ENCODE results near the gene TSPAN1.

- TF ChIP-seq, protein P1, sequence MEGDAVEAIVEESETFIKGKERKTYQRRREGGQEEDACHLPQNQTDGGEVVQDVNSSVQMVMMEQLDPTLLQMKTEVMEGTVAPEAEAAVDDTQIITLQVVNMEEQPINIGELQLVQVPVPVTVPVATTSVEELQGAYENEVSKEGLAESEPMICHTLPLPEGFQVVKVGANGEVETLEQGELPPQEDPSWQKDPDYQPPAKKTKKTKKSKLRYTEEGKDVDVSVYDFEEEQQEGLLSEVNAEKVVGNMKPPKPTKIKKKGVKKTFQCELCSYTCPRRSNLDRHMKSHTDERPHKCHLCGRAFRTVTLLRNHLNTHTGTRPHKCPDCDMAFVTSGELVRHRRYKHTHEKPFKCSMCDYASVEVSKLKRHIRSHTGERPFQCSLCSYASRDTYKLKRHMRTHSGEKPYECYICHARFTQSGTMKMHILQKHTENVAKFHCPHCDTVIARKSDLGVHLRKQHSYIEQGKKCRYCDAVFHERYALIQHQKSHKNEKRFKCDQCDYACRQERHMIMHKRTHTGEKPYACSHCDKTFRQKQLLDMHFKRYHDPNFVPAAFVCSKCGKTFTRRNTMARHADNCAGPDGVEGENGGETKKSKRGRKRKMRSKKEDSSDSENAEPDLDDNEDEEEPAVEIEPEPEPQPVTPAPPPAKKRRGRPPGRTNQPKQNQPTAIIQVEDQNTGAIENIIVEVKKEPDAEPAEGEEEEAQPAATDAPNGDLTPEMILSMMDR (IDR thresholded peaks at IDR 0.05), result no peak
- TF ChIP-seq POLR2A (IDR thresholded peaks at IDR 0.05), result no peak
Observed at GRCh38 chr1:46196609-46197008, 21.7 kb downstream of the TSPAN1 start.

Measured in vagina (tissue), 2 donors.